Liver (tissue), 9 donors: Measurements from ENCODE around the gene KDM5C. TPM values are rescaled to one million over a fixed set of nuclear protein-coding genes. Genes with fewer than 3 reads are reported as not detected.

Source experiments
- DNase-seq: peaks from one replicate; pipeline ENCODE4 v3.0.0-alpha.2; 2017; ENCODE audit warnings: low spot score
- H3K27ac ChIP-seq, 2 donors: one replicate each; pipeline ENCODE4 v1.7.0; 2013; ENCODE audit warnings: inconsistent platforms in 2 of 2, low read length in 2 of 2, control low read depth in 1 of 2, low read depth in 1 of 2, mild to moderate bottlenecking in 1 of 2
- H3K27me3 ChIP-seq, 4 donors: one replicate each; pipeline versions ENCODE4 v1.6.1 to v1.7.0; 2013; ENCODE audit warnings: low read length in 3 of 4, inconsistent platforms in 1 of 4, mild to moderate bottlenecking in 1 of 4, moderate library complexity in 1 of 4; ENCODE audit not compliant: control insufficient read depth in 4 of 4, insufficient read depth in 4 of 4
- H3K36me3 ChIP-seq, 4 donors: one replicate each; pipeline versions ENCODE4 v1.6.1 to v1.7.0; 2013; ENCODE audit warnings: low read length in 3 of 4, mild to moderate bottlenecking in 3 of 4, low read depth in 1 of 4, moderate library complexity in 1 of 4; ENCODE audit not compliant: control insufficient read depth in 4 of 4, insufficient read depth in 3 of 4
- H3K4me1 ChIP-seq, 4 donors: one replicate each; pipeline versions ENCODE4 v1.6.1 to v1.7.0; 2013; ENCODE audit warnings: low read length in 3 of 4, mild to moderate bottlenecking in 3 of 4, moderate library complexity in 1 of 4; ENCODE audit not compliant: control insufficient read depth in 4 of 4, insufficient read depth in 4 of 4
- H3K4me3 ChIP-seq, 3 donors: one replicate each; pipeline versions ENCODE4 v1.6.1 to v1.7.0; 2013; ENCODE audit warnings: low read length in 3 of 3, control low read depth in 1 of 3, low read depth in 1 of 3, mild to moderate bottlenecking in 1 of 3
- H3K9ac ChIP-seq, 2 donors: one replicate each; pipeline ENCODE4 v1.7.0; 2013; ENCODE audit warnings: low read length in 2 of 2, mild to moderate bottlenecking in 2 of 2, moderate library complexity in 2 of 2, control low read depth in 1 of 2, low read depth in 1 of 2
- H3K9me3 ChIP-seq, 4 donors: one replicate each; pipeline versions ENCODE4 v1.6.1 to v1.7.0; 2013; ENCODE audit warnings: low read length in 3 of 4; ENCODE audit not compliant: control insufficient read depth in 4 of 4
- ATF3 ChIP-seq: IDR thresholded peaks from 2 replicates; pipeline ENCODE4 v1.6.1; 2016; ENCODE audit warnings: antibody characterized with exemption
- EGR1 ChIP-seq, 2 donors: IDR thresholded peaks; 2 replicates each; pipeline ENCODE4 v1.6.1; 2016 to 2018; ENCODE audit warnings: antibody characterized with exemption in 2 of 2, low read depth in 2 of 2
- FOXA1 ChIP-seq: IDR thresholded peaks from 2 replicates; pipeline ENCODE4 v1.6.1; 2016; ENCODE audit warnings: antibody characterized with exemption
- GABPA ChIP-seq, 2 donors: IDR thresholded peaks in 1 of 2; conservative IDR thresholded peaks in 1 of 2; 2 replicates each; pipeline ENCODE4 v1.6.1; 2016; ENCODE audit warnings: antibody characterized with exemption in 2 of 2, mild to moderate bottlenecking in 1 of 2, moderate library complexity in 1 of 2
- HNF4A ChIP-seq, 2 donors: conservative IDR thresholded peaks; 2 replicates each; pipeline ENCODE4 v1.6.1; 2016; ENCODE audit warnings: antibody characterized with exemption in 2 of 2, mild to moderate bottlenecking in 2 of 2
- HNF4G ChIP-seq: IDR thresholded peaks from 2 replicates; pipeline ENCODE4 v1.6.1; 2016; ENCODE audit warnings: antibody characterized with exemption
- JUND ChIP-seq, 2 donors: IDR thresholded peaks; 2 replicates each; pipeline ENCODE4 v1.6.1; 2016; ENCODE audit warnings: antibody characterized with exemption in 2 of 2
- NR2F2 ChIP-seq: IDR thresholded peaks from 2 replicates; pipeline ENCODE4 v1.6.1; 2016; ENCODE audit warnings: antibody characterized with exemption
- RAD21 ChIP-seq, 2 donors: IDR thresholded peaks; 2 replicates each; pipeline ENCODE4 v1.6.1; 2016; ENCODE audit warnings: antibody characterized with exemption in 2 of 2, mild to moderate bottlenecking in 2 of 2
- REST ChIP-seq: IDR thresholded peaks from 2 replicates; pipeline ENCODE4 v1.6.1; 2016; ENCODE audit warnings: antibody characterized with exemption, mild to moderate bottlenecking
- SP1 ChIP-seq: IDR thresholded peaks from 2 replicates; pipeline ENCODE4 v1.6.1; 2018; ENCODE audit warnings: antibody characterized with exemption, mild to moderate bottlenecking
- YY1 ChIP-seq: IDR thresholded peaks from 2 replicates; pipeline ENCODE4 v1.6.1; 2016; ENCODE audit warnings: antibody characterized with exemption, mild to moderate bottlenecking
- ZBTB33 ChIP-seq: IDR thresholded peaks from 2 replicates; pipeline ENCODE4 v1.6.1; 2016; ENCODE audit warnings: antibody characterized with exemption
- WGBS: extraction: QIAGEN DNeasy Blood & Tissue Kit; methylation state at CpG from one replicate; pipeline ENCODE4 v1.1.7; 2013; 5-methylcytosine and 5-hydroxymethylcytosine counted together
- polyA plus RNA-seq, 2 donors: library from polyadenylated mRNA; stranded (reverse) in 1 of 2; unstranded in 1 of 2; fragments of 200-250 nt in 1 of 2; fragments of >200 nt in 1 of 2; fragmentation: Nextera tagmentation in 1 of 2; extraction: Ambion mirVana in 1 of 2; gene quantifications; one replicate each; pipeline versions ENCODE4 v1.2.1 to v1.2.3, GENCODE V29; 2013 to 2015
- total RNA-seq, 2 donors: library from RNA; depleted of rRNA; stranded (reverse); fragments of >200 nt; gene quantifications; one replicate each; pipeline ENCODE4 v1.2.3, GENCODE V29; 2014
- TF ChIP-seq, protein P1 (sequence below): fragments of 150-350 bp; IDR thresholded peaks from 2 replicates; pipeline ENCODE4 v1.5.1; 2017; ENCODE audit warnings: improper control_type of control experiment, low read depth, low read length; ENCODE audit not compliant: missing input control
- TF ChIP-seq, protein P2 (sequence below): IDR thresholded peaks from 2 replicates; pipeline ENCODE4 v1.6.1; 2016; ENCODE audit warnings: antibody characterized with exemption
- donor health status: healthy.
- donor health status: healthy.
- donor health status: healthy.
- donor health status: healthy.
- donor health status: healthy.

KDM5C gene
- total and polyA plus RNA-seq, 4 donors = 14.7 to 74.7 (median 27.0) TPM

DNA sequence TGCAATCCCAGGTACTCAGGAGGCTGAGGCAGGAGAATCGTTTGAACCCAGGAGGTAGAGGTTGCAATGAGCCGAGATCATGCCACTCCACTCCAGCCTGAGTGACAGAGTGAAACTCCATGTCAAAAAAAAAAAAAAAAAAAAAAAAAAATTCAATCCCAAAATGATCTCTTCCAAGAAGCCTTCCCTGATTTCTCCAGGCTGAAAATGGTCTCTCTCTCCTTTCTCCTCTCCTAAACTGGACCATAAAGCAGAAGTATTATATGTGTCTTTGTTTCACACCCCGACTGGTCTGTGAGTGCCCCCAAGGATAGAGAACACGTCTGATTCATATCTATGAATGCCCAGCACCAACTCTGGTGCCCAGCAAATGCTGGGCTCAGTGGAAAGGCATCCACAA is 17.3 kb upstream of the KDM5C start:
- Histone ChIP-seq H3K36me3 (no peaks in the 10 kb centered on the region), H3K4me3 (no peak overlapping the region), H3K9me3 (no peaks in the 10 kb centered on the region), H3K4me1 (no peaks in the 10 kb centered on the region), H3K27me3 (no peaks in the 10 kb centered on the region), H3K9ac (no peak overlapping the region), H3K27ac (no peak overlapping the region)
- WGBS = 94% methylated on average over 4 of the region's 4 CpGs
- TF ChIP-seq NR2F2 = no peak
- no peak for TF ChIP-seq SP1
- TF ChIP-seq EGR1 (IDR thresholded peaks at IDR 0.05; ENCODE audit: low read depth in 2 of 2) = no peak
- no peak for TF ChIP-seq YY1
- TF ChIP-seq FOXA1 = no peak
- no peak for TF ChIP-seq HNF4A (conservative IDR thresholded peaks at IDR 0.05)
- no peak for TF ChIP-seq GABPA (IDR thresholded peaks at IDR 0.05 in 1 of 2, conservative IDR thresholded peaks at IDR 0.05 in 1 of 2)
- no peak for TF ChIP-seq JUND (IDR thresholded peaks at IDR 0.05)
- TF ChIP-seq RAD21 (IDR thresholded peaks at IDR 0.05) = no peak
- no peak for TF ChIP-seq HNF4G
- no peak for DNase-seq

- TF ChIP-seq REST = no peak
- TF ChIP-seq FOXA1 = no peak
- no peak for TF ChIP-seq ZBTB33
- TF ChIP-seq ATF3 = no peak
- Histone ChIP-seq H3K4me1 (no peaks in the 10 kb centered on the region), H3K9me3 (no peaks in the 10 kb centered on the region), H3K9ac (no peak overlapping the region), H3K36me3 (no peaks in the 10 kb centered on the region), H3K27me3 (no peaks in the 10 kb centered on the region), H3K4me3 (no peak overlapping the region), H3K27ac (no peak overlapping the region)
- DNase-seq = no peak
- WGBS = 92% methylated on average over 7 of the region's 7 CpGs
Observed at GRCh38 chrX:53241558-53241957, 16.6 kb upstream of the KDM5C start.

DNA sequence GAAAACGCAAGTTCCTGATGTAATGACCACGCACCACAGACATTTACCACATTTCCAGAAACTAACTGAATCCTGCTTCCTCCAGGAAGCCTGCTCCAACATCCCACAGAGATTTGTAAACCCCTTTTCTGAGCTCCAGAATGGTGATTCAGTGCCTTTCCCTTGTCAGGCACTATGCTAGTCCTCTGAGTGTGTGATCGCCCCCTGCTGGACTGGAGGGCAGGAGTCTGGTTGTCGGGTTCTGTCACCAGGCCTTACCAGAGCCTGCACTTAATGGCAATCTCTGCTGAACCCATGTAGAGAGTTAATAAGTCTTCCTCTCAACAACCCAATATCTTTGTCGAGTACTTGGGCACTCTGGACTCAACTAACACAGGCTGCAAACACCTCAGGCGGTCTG is 14.5 kb upstream of the KDM5C start:
- H3K4me3 ChIP-seq = no peak overlapping the region
- DNase-seq = no peak
- no peaks in the 10 kb centered on the region for H3K4me1 ChIP-seq
- no peak overlapping the region for H3K27ac ChIP-seq
- TF ChIP-seq, protein P1, sequence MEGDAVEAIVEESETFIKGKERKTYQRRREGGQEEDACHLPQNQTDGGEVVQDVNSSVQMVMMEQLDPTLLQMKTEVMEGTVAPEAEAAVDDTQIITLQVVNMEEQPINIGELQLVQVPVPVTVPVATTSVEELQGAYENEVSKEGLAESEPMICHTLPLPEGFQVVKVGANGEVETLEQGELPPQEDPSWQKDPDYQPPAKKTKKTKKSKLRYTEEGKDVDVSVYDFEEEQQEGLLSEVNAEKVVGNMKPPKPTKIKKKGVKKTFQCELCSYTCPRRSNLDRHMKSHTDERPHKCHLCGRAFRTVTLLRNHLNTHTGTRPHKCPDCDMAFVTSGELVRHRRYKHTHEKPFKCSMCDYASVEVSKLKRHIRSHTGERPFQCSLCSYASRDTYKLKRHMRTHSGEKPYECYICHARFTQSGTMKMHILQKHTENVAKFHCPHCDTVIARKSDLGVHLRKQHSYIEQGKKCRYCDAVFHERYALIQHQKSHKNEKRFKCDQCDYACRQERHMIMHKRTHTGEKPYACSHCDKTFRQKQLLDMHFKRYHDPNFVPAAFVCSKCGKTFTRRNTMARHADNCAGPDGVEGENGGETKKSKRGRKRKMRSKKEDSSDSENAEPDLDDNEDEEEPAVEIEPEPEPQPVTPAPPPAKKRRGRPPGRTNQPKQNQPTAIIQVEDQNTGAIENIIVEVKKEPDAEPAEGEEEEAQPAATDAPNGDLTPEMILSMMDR = no peak
- TF ChIP-seq JUND (IDR thresholded peaks at IDR 0.05) (no peak), ATF3 (no peak), HNF4A (conservative IDR thresholded peaks at IDR 0.05) (no peak)
- TF ChIP-seq, protein P2, sequence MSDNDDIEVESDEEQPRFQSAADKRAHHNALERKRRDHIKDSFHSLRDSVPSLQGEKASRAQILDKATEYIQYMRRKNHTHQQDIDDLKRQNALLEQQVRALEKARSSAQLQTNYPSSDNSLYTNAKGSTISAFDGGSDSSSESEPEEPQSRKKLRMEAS = no peak
- no peaks in the 10 kb centered on the region for H3K27me3 ChIP-seq
- no peaks in the 10 kb centered on the region for H3K9me3 ChIP-seq
- H3K36me3 ChIP-seq = no peaks in the 10 kb centered on the region
- WGBS = 95% methylated on average over 6 of the region's 6 CpGs
- H3K9ac ChIP-seq = no peak overlapping the region
